Activated CD4-positive, CD25-positive, alpha-beta regulatory T cell treated with anti-CD3 and anti-CD28 coated beads, Interleukin-2, amount 50 U/mL, for 72 hours (primary cell): ENCODE data around the gene APBB2.

Experiments used
- DNase-seq: peaks from one replicate; pipeline ENCODE4 v3.0.0; 2021

APBB2 gene

DNA sequence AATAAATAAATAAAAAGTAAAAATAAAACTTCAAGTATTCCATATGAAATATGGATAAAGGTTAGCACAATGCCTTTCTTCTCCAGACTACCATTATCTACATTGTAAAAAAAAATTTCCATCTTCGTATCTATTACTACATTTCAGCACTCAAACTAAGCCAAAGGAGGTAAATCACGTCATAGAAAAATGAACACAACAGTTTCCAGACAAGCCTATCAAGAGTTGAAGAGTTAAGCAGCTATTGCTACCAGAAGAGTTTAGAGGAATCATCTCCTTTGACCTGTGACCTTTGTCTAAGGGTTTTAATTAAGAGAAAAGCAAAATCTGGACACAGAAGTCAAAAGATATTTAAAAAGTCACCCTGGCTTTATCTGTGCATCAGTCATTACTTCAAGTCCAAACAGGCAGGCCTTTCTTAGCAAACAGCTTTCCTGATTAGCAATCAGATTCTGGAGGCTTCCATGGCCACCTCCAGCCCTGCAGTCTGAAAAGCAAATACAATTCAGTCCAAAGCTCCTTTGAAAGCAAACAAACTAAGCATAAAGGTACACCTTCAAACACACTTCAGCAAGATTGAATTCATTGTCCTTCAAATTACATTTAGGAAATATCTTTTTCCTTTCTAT, 82.2 kb downstream of the APBB2 start:
- DNase-seq, result no peak

DNA sequence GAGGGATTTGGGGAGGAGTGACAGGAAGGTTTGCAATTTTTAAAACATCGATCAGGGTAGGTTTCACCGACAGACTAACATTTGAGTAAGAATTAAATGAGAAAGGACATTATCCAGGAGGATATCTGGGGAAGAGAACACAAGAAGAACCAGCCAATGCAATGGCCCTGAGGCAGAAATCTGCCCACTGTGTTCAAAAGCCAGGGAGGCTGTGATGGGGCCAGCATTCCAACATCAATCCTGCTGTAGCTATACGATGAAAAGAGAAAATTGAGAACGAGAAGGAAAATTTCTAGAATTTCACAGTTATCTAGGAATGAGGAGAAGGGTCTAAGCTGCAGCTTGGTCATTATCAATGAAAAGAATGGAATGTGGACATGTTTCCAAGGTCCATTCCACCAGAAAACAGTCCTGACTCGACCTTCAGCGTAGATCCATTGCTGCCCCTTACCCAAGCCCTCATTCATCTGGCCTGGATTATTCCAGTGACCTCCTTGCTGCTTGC, 84.4 kb downstream of the APBB2 start:
- DNase-seq, result no peak

DNA sequence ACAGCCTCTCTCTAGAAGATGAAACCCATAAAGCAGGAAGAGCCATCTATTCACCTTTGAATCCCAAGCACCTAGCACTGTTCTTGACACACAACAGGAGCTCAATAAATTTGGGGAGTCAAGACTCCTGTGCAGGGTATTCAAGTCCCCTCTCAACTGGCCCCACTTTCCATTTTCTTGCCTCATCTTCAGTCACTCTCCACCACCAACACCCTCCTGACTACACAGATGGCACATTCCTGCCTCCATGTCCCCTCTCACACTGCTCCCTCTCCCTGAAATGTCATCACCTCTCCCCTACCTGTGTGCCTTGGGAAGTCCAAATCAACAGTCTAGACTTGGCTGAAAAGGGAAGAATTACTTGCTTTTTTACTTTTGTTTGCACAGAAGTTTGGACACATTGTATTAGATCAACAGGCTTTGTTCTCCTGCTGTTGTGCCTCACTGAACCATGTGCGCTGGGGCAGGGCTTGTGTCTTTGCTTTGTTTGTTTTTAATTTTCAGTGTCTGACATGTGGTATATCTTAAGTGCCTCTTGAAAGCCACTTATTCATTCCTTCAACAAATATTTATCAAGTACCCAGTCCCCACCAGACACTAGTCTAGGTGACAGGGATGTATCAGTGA, 85.1 kb downstream of the APBB2 start:
- no peak for DNase-seq

DNA sequence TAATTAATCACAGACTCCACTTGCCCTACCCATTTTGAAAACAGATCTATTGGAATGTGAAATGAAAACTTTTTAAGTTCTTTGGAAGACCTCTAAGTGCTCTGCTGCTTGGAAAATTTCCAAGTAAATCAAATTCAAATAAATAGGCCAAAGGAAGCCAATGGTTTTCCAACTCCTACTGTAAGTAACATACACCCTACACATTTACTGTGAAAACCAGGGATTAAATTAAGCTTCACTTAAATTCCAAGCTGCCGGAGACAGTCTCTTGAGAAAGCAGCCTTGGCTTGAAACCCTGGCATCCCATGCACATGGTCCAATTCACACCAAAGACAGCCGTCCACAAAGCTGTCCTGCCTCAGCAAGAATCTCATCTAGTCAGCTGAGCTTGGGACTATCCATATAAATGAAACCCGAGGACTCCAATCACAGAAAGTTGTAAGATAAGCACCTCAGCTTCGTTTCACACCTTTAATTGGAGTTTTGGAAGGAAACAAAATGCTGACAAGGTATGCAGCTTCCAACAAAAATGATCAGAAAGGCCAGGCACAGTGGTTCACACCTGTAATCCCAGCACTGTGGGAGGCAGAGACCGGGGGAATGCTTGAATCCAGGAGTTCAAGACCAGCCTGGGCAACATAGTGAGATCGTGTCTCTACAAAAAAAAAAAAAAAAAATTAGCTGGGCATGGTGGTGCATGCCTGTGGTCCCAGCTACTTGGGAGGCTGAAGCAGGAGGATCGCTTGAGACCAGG, 88.6 kb downstream of the APBB2 start:
- no peak for DNase-seq

DNA sequence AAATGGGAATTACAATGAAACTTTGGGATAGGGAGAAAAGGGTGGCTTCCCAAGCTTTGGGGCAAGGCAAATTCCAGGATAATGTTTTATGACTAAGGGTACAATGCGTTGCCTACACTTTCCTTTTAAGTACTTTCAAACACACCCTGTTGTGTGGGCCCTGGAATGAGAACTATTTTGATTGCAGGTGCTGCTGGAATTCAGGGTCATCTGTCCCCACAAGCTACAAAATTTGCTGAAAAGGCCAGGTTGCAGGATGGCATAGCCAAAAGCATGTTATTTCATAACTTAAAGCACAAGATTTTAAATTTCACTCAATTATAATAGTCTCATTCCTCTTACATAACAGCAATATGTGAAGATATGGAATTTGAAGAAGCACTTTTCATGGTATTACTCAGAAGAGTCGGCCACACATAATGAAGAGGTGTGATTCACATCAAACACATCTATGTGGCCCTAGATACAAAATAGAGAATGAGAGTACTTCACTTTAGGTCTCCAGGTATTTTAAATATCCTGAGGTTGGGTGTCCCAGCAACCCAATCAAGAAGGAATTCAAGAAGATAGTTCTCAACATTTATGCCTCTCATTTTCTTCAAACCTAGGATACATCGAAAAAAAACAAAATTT, 89.3 kb downstream of the APBB2 start:
- DNase-seq, result no peak

DNA sequence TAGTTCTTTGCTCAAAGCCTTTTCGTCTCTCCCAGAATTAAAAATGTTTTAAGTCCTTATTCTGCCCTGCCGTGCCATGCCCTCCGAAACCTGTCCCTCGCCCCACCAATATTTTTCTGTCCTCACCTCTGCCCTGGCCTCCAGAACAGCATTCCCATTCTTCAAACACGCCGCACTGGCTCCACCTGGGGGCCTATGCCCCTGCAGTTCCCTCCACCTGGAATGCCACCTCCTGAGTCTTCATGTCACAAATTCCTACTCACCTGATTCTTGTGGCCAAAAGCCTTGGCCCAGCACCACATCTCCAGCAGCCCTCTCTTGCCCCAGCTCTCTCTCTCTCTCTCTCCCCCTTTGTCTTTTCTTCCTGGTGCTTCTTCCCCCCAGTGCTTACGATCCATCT, 91.6 kb downstream of the APBB2 start:
- DNase-seq, result no peak

DNA sequence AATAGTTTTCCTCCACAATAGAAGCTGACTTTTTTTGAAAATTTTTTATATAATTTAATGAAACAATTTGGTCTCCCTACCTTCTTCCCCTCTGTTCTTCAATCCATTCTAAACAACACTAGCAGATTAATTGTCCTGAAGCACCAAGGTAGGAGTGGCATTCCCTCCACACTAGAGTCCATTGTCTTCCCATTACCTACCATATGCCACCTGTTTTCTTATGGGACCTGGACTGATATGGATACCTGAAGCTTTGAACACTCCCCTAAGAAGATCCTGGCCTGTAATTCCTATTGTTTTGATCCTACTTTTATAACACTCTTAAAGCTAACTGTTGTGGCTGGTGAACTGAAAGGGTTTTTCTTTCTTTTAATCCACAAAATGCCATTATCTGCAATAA, 92.0 kb downstream of the APBB2 start:
- no peak for DNase-seq

DNA sequence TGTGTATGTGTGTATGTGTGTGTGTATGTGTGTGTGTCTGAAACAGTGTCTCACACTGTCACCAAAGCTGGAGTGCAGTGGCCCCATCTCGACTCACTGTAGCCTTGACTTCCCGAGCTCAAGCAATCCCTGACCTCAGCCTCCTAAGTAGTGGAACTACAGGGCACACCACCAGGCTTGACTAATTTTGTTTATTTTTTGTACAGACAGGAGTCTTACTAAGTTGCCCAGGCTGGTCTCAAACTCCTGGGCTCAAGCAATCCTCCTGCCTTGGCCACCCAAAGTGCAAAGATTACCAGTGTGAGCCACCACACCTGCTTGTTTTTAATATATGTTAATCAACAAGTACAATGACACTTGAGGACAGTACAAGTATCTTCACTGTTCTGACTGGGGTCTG, 92.4 kb downstream of the APBB2 start:
- no peak for DNase-seq

DNA sequence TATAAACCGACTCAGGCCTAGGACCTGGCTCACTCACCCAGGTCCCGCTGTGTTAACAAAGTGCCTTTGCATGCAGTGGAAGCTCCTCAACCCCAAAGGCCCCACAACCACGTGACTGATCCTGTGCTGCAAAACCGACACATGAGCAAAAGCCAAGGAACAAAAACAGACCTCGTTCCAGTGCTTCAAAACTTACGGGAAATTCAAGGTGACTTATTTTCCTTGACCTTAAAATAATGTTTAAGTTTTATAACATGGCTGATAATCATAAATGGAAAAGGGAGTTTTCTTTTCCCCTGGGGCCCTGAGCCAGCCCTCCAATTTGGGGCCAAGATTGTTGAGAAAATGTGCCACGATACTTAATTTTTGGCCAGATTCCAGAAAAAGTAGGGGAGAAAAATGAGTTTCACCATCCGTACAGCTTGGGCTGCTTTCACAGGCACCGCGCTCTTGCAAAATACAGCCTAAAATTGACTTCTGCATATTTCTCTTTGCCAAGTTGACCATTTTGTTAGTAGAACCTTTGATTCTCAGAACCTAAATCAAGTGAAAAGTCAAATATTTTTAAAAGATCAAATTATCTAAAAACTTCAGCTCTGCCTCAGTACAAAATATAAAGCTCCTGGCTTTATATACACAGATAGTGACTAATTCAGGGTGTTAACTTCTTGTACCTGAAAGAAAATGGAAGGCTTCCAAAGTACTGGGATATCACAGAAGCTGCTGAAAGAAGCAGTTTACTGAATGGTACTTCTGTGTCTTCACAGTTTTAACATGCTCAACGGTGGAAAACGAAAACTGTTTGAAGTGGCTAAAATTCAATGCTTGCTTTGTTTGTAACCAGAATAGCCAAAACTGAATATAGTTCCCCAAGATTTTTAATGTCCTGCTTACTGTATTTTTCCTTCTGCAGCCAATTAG, 93.8 kb downstream of the APBB2 start:
- no peak for DNase-seq

DNA sequence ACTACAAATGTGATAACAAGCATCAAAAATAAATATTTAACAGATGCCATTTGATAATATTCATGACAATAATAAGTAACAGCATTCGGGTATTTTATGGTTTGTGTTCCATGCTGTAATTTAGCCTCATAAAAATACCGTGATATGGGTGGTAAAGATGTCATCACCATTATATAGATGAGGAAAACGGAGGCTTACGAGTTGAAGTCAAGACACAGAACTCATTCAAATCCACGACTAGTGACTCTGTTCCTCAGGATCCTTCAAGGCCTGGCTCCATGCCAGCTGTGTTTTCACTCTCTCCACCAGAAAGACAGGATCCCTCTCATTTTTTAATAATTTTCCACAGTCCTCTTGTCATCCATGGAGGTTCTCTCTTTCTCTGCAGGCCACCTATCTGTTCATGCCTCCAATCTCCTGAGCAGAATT, 94.5 kb downstream of the APBB2 start:
- DNase-seq, result no peak

DNA sequence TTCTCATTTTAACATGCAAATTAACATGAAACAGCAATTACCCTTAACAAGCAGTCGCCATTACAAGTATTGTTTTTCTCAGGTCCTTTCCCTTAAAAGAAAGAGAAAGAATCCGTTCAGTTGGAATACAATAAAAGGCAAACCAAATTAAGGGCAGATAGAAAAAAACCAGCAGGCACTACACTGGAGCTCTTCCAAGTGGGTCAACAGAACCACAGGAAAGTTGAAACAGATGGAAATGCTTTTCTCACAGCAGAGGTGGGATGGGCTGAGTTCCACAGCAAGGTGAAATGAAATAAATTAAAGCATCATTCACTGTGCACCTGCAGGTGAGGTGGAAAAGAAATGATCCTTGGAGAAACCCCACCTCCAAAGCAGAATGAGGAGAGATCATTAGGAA, 102.6 kb downstream of the APBB2 start:
- no peak for DNase-seq

DNA sequence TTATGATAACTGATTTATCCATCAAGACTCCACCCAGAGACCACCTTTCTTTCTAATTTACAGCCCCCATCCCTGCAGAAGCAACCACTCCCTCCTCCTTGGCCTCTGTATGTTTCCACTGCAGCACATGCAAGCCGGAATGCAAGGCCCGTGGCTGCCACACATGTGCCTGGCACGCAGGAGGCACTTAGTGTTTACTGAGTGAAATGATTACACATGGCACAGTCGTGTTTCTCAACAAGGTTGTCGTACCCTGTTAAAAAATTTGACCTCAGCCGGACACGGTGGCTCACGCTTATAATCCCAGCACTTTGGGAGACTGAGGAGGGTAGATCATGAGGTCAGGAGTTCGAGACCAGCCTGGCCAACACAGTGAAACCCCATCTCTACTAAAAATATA, 104.3 kb downstream of the APBB2 start:
- no peak for DNase-seq

DNA sequence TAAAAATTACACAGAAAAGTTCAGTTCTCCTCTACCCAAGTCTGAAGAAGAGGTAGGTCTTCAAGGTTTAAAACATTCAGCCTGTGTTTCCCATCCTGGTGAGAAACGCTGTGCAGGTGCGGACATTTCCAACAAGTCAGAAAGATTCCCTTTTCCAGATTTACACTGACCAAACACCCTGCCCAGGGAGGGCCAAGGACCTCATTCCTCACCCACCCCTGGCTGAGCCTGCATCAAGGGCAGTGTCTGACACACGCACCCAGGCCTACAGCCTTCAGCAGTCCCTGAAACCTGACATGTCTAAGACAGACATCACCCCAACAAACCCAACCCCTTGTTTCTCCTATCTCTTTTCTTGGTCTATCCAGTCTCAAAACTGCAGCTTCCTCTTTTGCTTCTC, 105.9 kb downstream of the APBB2 start:
- no peak for DNase-seq

DNA sequence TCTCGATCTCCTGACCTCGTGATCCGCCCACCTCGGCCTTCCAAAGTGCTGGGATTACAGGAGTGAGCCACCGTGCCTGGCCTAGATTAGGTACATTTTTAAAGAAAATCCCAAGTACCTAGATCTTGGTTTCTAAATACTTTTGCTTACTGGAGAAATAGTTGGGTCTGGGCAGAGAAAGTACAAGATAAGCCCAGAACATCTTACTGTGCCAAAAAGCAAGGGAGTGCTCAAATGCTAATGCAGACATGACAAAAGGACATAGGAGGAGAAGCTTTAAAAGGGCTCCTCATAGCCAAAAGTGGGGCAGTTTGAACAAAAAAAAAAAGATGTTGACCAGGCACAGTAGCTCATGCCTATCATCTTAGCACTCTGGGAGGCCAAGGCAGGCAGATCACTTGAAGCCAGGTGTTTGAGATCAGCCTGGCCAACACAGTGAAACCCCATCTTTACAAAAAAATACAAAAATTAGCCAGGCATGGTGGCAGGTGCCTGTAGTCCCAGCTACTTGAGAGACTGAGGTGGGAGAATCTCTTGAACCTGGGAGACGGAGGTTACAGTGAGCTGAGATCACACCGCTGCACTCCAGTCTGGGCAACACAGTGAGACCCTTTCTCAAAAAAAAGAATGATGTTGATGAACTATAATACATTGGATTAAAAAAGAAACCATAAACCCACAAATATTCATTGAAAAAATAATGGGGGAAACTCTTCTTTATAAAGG, 107.5 kb downstream of the APBB2 start:
- DNase-seq, result no peak

DNA sequence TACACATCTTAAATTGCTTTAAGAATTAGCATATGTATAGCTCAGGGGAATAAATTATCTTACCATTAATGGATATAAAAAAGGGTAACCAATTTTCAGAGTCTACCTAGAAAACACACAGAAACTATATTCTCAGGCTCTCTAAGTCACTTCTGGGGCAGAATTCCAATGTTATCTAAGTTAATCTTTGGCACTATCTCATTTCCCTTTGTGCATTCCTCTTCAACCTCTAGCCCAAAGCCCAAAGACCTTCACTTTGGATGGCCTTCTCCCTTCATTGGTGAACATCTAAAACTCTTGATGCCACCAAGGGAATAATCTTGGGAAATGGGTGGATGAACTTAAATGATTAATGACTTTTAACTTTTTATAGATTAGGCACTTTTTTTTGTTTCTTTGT, 108.3 kb downstream of the APBB2 start:
- DNase-seq, result no peak

DNA sequence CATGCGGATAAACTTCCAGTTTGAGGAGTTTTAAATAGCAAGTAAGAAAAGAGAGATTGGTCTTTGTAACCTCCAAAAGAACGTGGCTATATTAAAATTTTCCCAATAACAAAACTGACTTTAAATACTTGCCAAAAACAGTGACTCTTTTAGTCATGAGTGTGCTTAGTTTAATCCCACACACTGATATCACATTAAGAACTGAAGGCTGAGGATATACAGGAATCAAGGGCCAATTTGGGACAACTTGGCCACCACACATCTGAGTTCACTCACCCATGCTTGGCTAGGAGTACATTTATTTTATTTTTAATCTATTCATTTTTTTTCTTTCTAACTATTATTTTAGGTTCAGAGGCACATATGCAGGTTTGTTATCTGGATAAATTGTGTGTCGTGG, 110.2 kb downstream of the APBB2 start:
- no peak for DNase-seq

DNA sequence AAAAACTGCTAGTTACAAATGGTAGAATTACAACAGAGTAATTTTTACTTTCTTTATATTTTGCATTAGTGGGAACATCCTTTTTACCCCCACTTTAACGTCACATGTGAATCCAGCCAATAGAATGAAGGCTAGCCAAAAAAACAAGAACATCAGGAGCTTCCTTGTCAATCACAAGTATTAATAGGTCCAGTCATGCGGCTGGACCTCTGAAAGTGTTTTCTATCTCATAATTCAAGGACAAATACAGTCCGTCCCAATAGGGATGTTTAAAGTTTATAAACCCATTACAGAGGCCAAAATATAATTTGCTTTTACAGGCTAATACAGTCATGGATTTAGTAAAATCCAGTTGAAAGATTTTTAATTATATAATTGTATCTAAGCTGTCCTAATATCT, 110.7 kb downstream of the APBB2 start:
- DNase-seq, result no peak

DNA sequence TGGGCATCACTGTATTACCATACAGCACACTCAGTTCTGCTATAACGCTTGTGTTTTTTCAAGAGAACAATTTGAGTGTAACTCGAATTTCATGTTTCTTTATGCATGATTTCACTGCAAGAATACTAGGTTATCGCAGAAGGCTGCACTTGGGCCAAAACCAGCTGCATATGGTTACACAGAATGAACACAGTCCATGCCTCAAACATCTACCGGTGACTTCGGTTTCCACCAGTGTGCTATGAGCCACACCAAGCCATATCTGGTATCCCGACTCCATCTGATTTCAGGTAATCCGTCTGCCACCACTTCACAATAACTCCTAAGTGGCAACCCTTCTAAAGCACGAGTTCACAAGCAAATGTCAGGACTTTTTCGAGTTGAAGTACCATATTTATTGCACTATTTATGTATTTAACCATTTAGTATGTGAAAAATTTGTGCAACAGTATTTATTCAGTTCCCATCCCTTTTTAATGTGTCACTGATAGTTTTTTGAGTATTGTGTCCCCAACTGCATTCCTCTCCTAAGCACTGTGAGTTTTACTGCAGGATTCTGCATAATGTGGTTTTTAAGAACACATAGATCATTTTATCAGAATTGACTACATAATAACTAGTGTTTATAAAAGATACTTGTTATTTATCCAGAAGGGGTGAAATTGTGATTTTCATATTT, 111.8 kb downstream of the APBB2 start:
- no peak for DNase-seq

DNA sequence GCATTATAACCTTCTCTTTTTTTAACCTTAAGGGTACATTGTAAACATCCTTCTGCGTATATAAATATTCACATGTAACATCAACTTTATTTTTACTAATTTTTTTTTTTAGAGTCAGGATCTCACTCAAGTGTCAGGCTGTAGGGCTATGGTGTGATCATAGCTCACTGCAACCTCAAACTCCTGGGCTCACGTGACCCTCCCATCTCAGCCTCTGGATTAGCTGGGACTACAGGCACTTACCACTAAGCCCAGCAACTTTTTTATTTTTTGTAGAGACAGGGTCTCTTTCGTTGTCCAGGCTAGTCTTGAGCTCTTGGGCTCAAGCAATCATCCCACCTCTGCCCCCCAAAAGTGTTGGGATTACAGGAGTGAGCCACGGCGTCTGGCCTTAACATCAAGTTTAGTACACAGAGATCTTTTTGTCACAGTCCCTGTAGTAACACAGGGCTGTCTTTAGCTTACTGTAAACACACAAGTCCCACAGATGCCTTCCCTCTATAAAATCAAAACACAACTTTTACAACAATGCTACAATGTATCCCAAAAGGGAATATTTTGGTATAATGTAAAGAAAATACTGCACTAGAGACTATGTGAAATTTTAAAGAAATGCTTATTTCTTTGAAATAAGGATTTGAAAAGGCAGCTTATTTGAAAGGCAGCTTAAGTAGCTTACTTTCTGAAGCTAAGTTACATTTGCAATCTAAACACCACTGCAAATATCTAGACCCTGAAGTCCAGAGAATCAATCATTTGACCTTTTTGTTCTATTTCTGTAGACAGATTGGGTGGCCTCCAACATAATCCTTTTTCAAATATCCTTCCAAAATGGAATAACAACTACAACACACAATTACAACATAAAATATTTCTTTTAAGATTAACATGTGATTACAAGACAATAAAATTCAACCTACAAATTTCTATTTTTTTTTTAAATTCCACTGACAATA, 116.0 kb downstream of the APBB2 start:
- DNase-seq, result no peak

DNA sequence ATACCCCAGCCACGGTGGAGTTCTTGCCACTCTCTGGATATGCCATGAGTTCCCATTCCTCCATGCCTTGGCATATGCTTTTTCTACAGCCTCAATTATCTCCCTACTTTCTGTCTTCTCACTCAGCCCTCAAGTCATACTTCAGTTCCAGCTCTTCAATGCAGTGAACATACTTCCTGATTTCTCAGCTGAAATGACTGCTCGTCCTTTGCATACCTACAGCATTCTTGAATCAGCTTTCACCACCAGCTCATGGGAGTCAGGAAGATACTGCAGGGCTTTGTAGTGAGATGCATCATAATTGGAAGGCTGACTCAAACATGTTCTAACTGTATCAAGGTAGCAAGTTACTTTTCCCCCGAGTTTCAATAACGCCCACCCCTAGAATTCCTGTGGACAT, 118.4 kb downstream of the APBB2 start:
- DNase-seq, result no peak
